IMR-90 (cell line): ENCODE data around the gene PDZD2. TPM values are rescaled to one million over a fixed set of nuclear protein-coding genes. Genes with fewer than 3 reads are reported as not detected.

Experiments
- ATAC-seq: fragments of 200-7000 bp; cut with Tn5 transposase; 2 replicates; pipeline ENCODE4 v1.9.1; 2020; ENCODE audit warnings: low read depth, mild to moderate bottlenecking, moderate library complexity
- BruUV-seq: library from RNA; stranded (reverse); fragments of 400-500 nt; replicated peaks from 2 replicates; lab custom pipeline; 2021; lab: Mats Ljungman, UMichigan
- CTCF ChIA-PET: fragments of 300-600 bp; formaldehyde crosslinking; extraction: SDS; loops from one replicate; lab custom pipeline; 2021; ENCODE audit warnings: antibody characterized with exemption; lab: Yijun Ruan, JAX
- POLR2A ChIA-PET: fragments of 300-600 bp; sonication (Branson Sonifier 250); formaldehyde crosslinking; loops from one replicate; lab custom pipeline; 2022; ENCODE audit warnings: antibody characterized with exemption; ENCODE audit not compliant: unreplicated experiment; lab: Charles Lee
- DNase-seq: peaks from one replicate; pipeline ENCODE4 v3.0.0; 2013
- H2AFZ ChIP-seq: replicated peaks from 2 replicates; pipeline ENCODE3; 2013; ENCODE audit warnings: low read length, mild to moderate bottlenecking; ENCODE audit not compliant: poor library complexity
- H2AK5ac ChIP-seq: 2 replicates; pipeline ENCODE4 v1.6.1; 2013; ENCODE audit warnings: low read depth, low read length, inconsistent platforms
- H2AK9ac ChIP-seq: replicated peaks from 2 replicates; pipeline ENCODE3; 2013; ENCODE audit warnings: mild to moderate bottlenecking, low read depth, low read length, moderate library complexity; ENCODE audit not compliant: poor library complexity
- H2BK120ac ChIP-seq: 2 replicates; pipeline ENCODE4 v1.6.1; 2013; ENCODE audit warnings: low read depth, low read length, inconsistent platforms
- H2BK15ac ChIP-seq: 3 replicates; pipeline ENCODE4 v1.6.1; 2013; ENCODE audit warnings: low read depth, low read length, inconsistent platforms
- H2BK20ac ChIP-seq: 2 replicates; pipeline ENCODE4 v1.6.1; 2013; ENCODE audit warnings: low read depth, mild to moderate bottlenecking, inconsistent platforms, low read length, moderate library complexity
- H2BK5ac ChIP-seq: 2 replicates; pipeline ENCODE4 v1.6.1; 2013; ENCODE audit warnings: mild to moderate bottlenecking, low read depth, low read length, inconsistent platforms; ENCODE audit not compliant: poor library complexity, severe bottlenecking
- H3K14ac ChIP-seq: replicated peaks from 2 replicates; pipeline ENCODE4 v1.6.1; 2013; ENCODE audit warnings: low read depth, low read length, inconsistent platforms
- H3K18ac ChIP-seq: 2 replicates; pipeline ENCODE4 v1.6.1; 2013; ENCODE audit warnings: low read depth, low read length, control low read depth
- H3K23ac ChIP-seq: 2 replicates; pipeline ENCODE4 v1.6.1; 2013; ENCODE audit warnings: low read depth, low read length, inconsistent platforms
- H3K27ac ChIP-seq: 2 replicates; pipeline ENCODE4 v1.5.1; 2013; ENCODE audit warnings: mild to moderate bottlenecking, control low read depth, low read length; ENCODE audit not compliant: insufficient read depth
- H3K27me3 ChIP-seq: 2 replicates; pipeline ENCODE4 v1.6.1; 2013; ENCODE audit warnings: low read length; ENCODE audit not compliant: control insufficient read depth, insufficient read depth
- H3K36me3 ChIP-seq: 2 replicates; pipeline ENCODE4 v1.6.1; 2013; ENCODE audit warnings: low read length, mixed read lengths; ENCODE audit not compliant: control insufficient read depth, insufficient read depth
- H3K4ac ChIP-seq: 2 replicates; pipeline ENCODE4 v1.6.1; 2013; ENCODE audit warnings: low read depth, low read length, inconsistent platforms
- H3K4me1 ChIP-seq: 2 replicates; pipeline ENCODE4 v1.6.1; 2013; ENCODE audit warnings: low read length, mixed read lengths; ENCODE audit not compliant: control insufficient read depth, insufficient read depth
- H3K4me2 ChIP-seq: 2 replicates; pipeline ENCODE4 v1.6.1; 2013; ENCODE audit warnings: low read depth, mild to moderate bottlenecking, control low read depth, low read length, moderate library complexity
- H3K4me3 ChIP-seq: 2 replicates; pipeline ENCODE4 v1.5.1; 2013; ENCODE audit warnings: low read depth, mild to moderate bottlenecking, control low read depth, low read length, moderate library complexity; ENCODE audit not compliant: insufficient read depth
- H3K56ac ChIP-seq: 2 replicates; pipeline ENCODE4 v1.6.1; 2013; ENCODE audit warnings: low read length, inconsistent platforms; ENCODE audit not compliant: insufficient read depth; ENCODE audit errors: extremely low read depth
- H3K79me1 ChIP-seq, 2 experiments: 2 replicates each; pipeline ENCODE4 v1.6.1; 2013; ENCODE audit warnings: low read length in 2 of 2, inconsistent platforms in 1 of 2, low read depth in 1 of 2
- H3K9ac ChIP-seq: 2 replicates; pipeline ENCODE4 v1.6.1; 2013; ENCODE audit warnings: low read depth, low read length, control low read depth
- H3K9me1 ChIP-seq: 2 replicates; pipeline ENCODE4 v1.6.1; 2013; ENCODE audit warnings: low read length, inconsistent platforms; ENCODE audit not compliant: insufficient read depth
- H3K9me3 ChIP-seq: 2 replicates; pipeline ENCODE4 v1.6.1; 2013; ENCODE audit warnings: low read length; ENCODE audit not compliant: control insufficient read depth, insufficient read depth
- H4K20me1 ChIP-seq: 2 replicates; pipeline ENCODE4 v1.6.1; 2013; ENCODE audit warnings: low read length, inconsistent platforms; ENCODE audit not compliant: insufficient read depth
- H4K5ac ChIP-seq: 2 replicates; pipeline ENCODE4 v1.6.1; 2013; ENCODE audit warnings: mild to moderate bottlenecking, low read depth, low read length, control low read depth
- H4K8ac ChIP-seq, 2 experiments: 2 replicates each; pipeline ENCODE4 v1.6.1; 2013; ENCODE audit warnings: low read depth in 2 of 2, low read length in 2 of 2, control low read depth in 1 of 2, inconsistent platforms in 1 of 2
- H4K91ac ChIP-seq: 2 replicates; pipeline ENCODE4 v1.6.1; 2013; ENCODE audit warnings: low read depth, low read length, inconsistent platforms; ENCODE audit not compliant: insufficient read depth
- BHLHE40 ChIP-seq: fragments of 150-350 bp; IDR thresholded peaks from 2 replicates; pipeline ENCODE4 v1.6.1; 2016; ENCODE audit warnings: mild to moderate bottlenecking, low read depth, low read length
- CEBPB ChIP-seq: IDR thresholded peaks from 2 replicates; pipeline ENCODE4 v1.6.1; 2012; ENCODE audit warnings: low read depth, low read length, improper control_type of control experiment
- CHD1 ChIP-seq: IDR thresholded peaks from 2 replicates; pipeline ENCODE4 v1.6.1; 2012; ENCODE audit warnings: low read depth, low read length, improper control_type of control experiment
- CTCF ChIP-seq: conservative IDR thresholded peaks from 2 replicates; pipeline ENCODE4 v1.5.1; 2012; ENCODE audit warnings: mild to moderate bottlenecking, low read depth, low read length, improper control_type of control experiment
- ELK1 ChIP-seq: fragments of 150-350 bp; IDR thresholded peaks from 2 replicates; pipeline ENCODE4 v1.6.1; 2016; ENCODE audit warnings: low read depth, mild to moderate bottlenecking, low read length, moderate library complexity, borderline replicate concordance
- FOS ChIP-seq: fragments of 150-350 bp; IDR thresholded peaks from 2 replicates; pipeline ENCODE4 v1.6.1; 2016; ENCODE audit warnings: low read depth, low read length
- MAFK ChIP-seq: IDR thresholded peaks from 2 replicates; pipeline ENCODE4 v1.6.1; 2012; ENCODE audit warnings: low read depth, low read length, improper control_type of control experiment
- MAZ ChIP-seq: IDR thresholded peaks from 2 replicates; pipeline ENCODE4 v1.6.1; 2012; ENCODE audit warnings: low read depth, mild to moderate bottlenecking, low read length, improper control_type of control experiment, moderate library complexity, borderline replicate concordance
- MXI1 ChIP-seq: IDR thresholded peaks from 2 replicates; pipeline ENCODE4 v1.6.1; 2012; ENCODE audit warnings: low read depth, mild to moderate bottlenecking, low read length, moderate library complexity, borderline replicate concordance
- NFE2L2 ChIP-seq: fragments of 150-350 bp; IDR thresholded peaks from 2 replicates; pipeline ENCODE4 v1.6.1; 2016; ENCODE audit warnings: low read depth, mild to moderate bottlenecking, low read length
- POLR2A ChIP-seq: IDR thresholded peaks from 2 replicates; pipeline ENCODE4 v1.6.1; 2012; ENCODE audit warnings: mild to moderate bottlenecking, low read depth, low read length
- RAD21 ChIP-seq: IDR thresholded peaks from 2 replicates; pipeline ENCODE4 v1.6.1; 2012; ENCODE audit warnings: low read length, improper control_type of control experiment
- RCOR1 ChIP-seq: IDR thresholded peaks from 2 replicates; pipeline ENCODE4 v1.6.1; 2012; ENCODE audit warnings: mild to moderate bottlenecking, low read length, improper control_type of control experiment; ENCODE audit not compliant: insufficient replicate concordance
- RFX5 ChIP-seq: IDR thresholded peaks from 2 replicates; pipeline ENCODE4 v1.8.0; 2012; ENCODE audit warnings: low read depth, mild to moderate bottlenecking, low read length, moderate library complexity
- SMC3 ChIP-seq: fragments of 150-350 bp; IDR thresholded peaks from 2 replicates; pipeline ENCODE4 v1.6.1; 2016; ENCODE audit warnings: low read depth, mild to moderate bottlenecking, antibody characterized with exemption, low read length, moderate library complexity
- USF2 ChIP-seq: fragments of 150-350 bp; IDR thresholded peaks from 2 replicates; pipeline ENCODE4 v1.6.1; 2017; ENCODE audit warnings: mild to moderate bottlenecking, antibody characterized with exemption, low read length, low read depth
- WGBS, 2 experiments: methylation state at CpG; one replicate each; pipeline versions ENCODE4 v1.1.5 to v1.1.7; 2013; ENCODE audit warnings: missing lambda C conversion rate in 2 of 2; ENCODE audit not compliant: insufficient read length in 1 of 2; ENCODE audit errors: extremely low coverage in 2 of 2; 5-methylcytosine and 5-hydroxymethylcytosine counted together
- dilution Hi-C: fragments of 300-500 bp; cut with HindIII; formaldehyde crosslinking; loops from one replicate; pipeline ENCODE4 v1.14.3; 2018; ENCODE audit warnings: low sequenced_read_pairs; ENCODE audit not compliant: unreplicated experiment
- in situ Hi-C: fragments of 300-500 bp; cut with MboI; formaldehyde crosslinking; loops from 3 replicates; pipeline ENCODE4 v1.14.3; 2019; ENCODE audit warnings: low sequenced_read_pairs, inconsistent platforms, mixed read lengths
- intact Hi-C: fragments of 100-400 bp; cut with micrococcal nuclease; formaldehyde crosslinking; loops from 2 replicates; pipeline ENCODE4 v1.10.0; 2022
- polyA plus RNA-seq, 3 experiments: library from polyadenylated mRNA; depleted of rRNA; stranded (reverse); fragments of >200 nt; gene quantifications; 2 replicates each; pipeline ENCODE4 v1.2.3, GENCODE V29; 2012; ENCODE audit warnings: low replicate concordance in 1 of 3
- total RNA-seq: library from RNA; depleted of rRNA; stranded (reverse); fragments of >200 nt; gene quantifications from 2 replicates; pipeline ENCODE4 v1.2.3, GENCODE V29; 2012

PDZD2 gene
- total and polyA plus RNA-seq, 2 of the 4 experiments (the other 2 are of a cell fraction) = under 0.01 to 0.02 TPM

- Histone ChIP-seq H4K5ac (no peak overlapping the region), H4K8ac (no peak overlapping the region), H2AFZ (no peak overlapping the region), H2BK15ac (no peak overlapping the region), H3K79me1 (no peaks in the 10 kb centered on the region), H3K36me3 (no peaks in the 10 kb centered on the region), H2AK5ac (no peak overlapping the region), H3K56ac (no peak overlapping the region), H2BK20ac (no peak overlapping the region), H2BK120ac (no peak overlapping the region), H3K9me1 (no peaks in the 10 kb centered on the region), H3K27me3 (peaks cover 41% of the 10 kb centered on the region), H3K9me3 (no peaks in the 10 kb centered on the region), H2AK9ac (no peak overlapping the region), H3K4ac (no peak overlapping the region), H4K20me1 (no peaks in the 10 kb centered on the region), H4K91ac (no peak overlapping the region), H3K18ac (no peak overlapping the region), H3K23ac (no peak overlapping the region), H3K4me3 (no peak overlapping the region), H3K9ac (no peak overlapping the region), H3K4me1 (no peaks in the 10 kb centered on the region), H2BK5ac (no peak overlapping the region), H3K27ac (no peak overlapping the region), H3K4me2 (no peak overlapping the region), H3K14ac (no peak overlapping the region)
- CTCF ChIA-PET = no interaction called here
- TF ChIP-seq POLR2A (no peak), CHD1 (no peak), MAZ (no peak), RCOR1 (no peak), FOS (no peak), ELK1 (no peak), NFE2L2 (no peak), RAD21 (no peak), USF2 (no peak), CEBPB (no peak), MXI1 (no peak), BHLHE40 (no peak), CTCF (no peak), RFX5 (no peak), MAFK (no peak), SMC3 (no peak)
- no CpG with 5 or more reads among the region's 3 CpGs for WGBS, 2 experiments
- in situ Hi-C loops (no loop called here), intact Hi-C loops (no loop called here), dilution Hi-C loops (no loop called here)
- DNase-seq (no peak), ATAC-seq (no peak)
- POLR2A ChIA-PET = no interaction called here
- BruUV-seq = no TSS peak
These were observed 249.6 kb downstream of the PDZD2 start for GRCh38 chr5:31888564-31888963.
